GM20431 (cell line): ENCODE results near the gene TF.
"Not testable (repeated sequence)": the region's sequence is repeated elsewhere in the genome, so short reads cannot be mapped to it uniquely, and the experiment has no call there.

Experiments used
- in situ Hi-C: fragments of 300-500 bp; cut with MseI, MboI; formaldehyde crosslinking; loops from one replicate; pipeline ENCODE4 v1.15.0; 2020; ENCODE audit warnings: low sequenced_read_pairs; ENCODE audit not compliant: unreplicated experiment

TF gene

DNA sequence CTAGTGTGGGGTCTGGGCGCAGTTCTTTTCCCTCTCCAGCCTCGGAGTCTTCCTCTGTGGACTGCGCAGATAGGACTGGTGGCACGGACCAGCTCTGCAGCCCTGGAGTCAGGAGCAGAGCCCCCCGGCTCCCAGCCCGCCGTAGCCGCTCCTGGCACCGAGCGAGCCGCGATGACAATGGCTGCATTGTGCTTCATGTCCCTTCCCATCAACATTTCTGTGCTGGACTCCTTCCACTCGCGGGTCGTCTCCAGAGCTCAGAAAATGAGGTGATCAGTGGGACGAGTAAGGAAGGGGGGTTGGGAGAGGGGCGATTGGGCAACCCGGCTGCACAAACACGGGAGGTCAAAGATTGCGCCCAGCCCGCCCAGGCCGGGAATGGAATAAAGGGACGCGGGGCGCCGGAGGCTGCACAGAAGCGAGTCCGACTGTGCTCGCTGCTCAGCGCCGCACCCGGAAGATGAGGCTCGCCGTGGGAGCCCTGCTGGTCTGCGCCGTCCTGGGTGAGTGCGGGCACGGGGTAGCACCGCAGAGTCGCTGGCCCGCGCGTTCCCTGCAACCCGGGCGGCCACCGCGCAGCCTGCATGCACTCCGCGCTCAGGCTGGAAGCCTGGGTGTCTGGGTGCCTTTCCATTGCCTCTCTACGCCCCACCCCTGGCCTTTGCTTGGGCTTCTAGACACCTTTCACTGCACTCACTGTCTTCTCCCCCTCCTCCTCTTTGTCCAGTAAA, at the start of gene TF:
Gene TF, plus strand, starts transcription at position 413 of the 731 bp plus-strand sequence. Its CDS starts 48 bp downstream, at position 461.
- in situ Hi-C loops = no loop called here

DNA sequence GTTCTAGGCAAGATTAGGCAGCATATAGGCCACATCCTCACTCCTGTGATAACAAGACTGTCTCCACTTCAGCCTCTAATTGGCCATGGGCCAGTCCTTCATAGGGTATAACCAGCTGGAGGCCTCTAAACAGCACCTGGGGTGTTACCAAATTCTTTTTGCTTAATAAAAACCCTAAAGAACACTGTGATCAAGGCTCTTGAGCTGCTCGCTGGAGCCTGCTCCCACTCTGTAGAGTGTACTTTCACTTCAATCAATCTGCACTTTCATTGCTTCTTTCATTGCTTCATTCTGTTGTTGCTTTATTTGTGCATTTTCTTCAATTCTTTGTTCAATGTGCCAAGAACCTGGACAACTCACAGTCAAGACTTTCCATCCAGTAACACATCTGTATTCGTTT, 48.2 kb upstream of the TF start:
- in situ Hi-C loops = no loop called here

DNA sequence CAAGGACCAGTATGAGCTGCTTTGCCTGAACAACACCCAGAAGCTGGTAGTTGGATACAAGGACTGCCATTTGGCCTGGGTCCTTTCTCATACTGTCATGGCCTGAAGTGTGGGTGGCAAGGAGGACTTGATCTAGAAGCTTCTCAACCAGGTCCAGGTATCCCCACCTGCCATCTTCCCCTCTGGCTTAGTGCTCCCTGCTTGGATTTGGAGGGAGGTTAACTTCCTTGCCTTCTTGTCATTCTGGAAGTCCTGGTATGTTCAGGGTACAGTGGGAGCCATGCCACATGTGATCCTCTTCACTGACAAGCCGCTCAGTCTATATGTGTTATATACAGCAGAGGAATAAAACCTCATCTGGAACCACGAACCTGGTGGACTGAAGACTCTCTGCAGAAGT, 46.7 kb upstream of the TF start:
- in situ Hi-C loops = no loop called here

DNA sequence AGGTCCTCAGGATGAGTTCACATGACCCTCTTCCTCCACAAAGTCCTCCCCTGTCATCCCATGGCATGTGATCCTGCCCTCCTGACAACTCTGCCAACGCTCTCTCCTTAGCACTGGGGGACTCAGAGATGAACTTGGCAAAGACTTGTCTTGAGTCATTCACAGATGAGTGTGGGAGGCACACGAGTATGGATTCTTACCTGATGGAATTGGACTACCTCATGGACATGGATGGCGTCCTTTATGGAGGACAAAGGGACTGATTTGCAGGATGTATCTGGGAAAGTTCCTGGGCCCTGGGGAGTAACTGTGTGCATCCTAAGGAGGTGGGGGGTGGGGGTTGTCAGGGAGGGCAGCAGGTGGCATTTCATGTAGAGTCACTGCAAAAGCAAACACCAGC, 46.3 kb upstream of the TF start:
- in situ Hi-C loops = no loop called here

DNA sequence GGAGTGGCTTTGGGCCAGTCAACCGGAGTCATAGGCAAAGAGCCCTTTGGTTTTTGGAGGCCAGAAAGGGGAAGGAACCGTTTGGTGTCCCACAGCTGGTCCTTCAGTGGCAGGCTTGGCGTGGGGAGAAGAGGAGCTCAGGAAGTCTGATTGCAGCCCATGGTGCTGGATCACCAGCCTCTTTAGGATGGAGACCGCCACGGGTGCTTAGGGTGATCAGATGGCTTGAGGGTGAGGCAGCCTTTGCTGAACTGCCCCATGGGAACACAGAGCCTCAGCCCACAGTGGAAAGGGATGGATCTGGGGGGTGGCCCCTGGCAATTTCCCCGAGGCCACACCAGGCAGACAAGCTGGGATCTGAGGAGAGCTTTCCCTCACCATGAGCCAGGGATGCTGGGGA, 45.8 kb upstream of the TF start:
- in situ Hi-C loops = no loop called here

DNA sequence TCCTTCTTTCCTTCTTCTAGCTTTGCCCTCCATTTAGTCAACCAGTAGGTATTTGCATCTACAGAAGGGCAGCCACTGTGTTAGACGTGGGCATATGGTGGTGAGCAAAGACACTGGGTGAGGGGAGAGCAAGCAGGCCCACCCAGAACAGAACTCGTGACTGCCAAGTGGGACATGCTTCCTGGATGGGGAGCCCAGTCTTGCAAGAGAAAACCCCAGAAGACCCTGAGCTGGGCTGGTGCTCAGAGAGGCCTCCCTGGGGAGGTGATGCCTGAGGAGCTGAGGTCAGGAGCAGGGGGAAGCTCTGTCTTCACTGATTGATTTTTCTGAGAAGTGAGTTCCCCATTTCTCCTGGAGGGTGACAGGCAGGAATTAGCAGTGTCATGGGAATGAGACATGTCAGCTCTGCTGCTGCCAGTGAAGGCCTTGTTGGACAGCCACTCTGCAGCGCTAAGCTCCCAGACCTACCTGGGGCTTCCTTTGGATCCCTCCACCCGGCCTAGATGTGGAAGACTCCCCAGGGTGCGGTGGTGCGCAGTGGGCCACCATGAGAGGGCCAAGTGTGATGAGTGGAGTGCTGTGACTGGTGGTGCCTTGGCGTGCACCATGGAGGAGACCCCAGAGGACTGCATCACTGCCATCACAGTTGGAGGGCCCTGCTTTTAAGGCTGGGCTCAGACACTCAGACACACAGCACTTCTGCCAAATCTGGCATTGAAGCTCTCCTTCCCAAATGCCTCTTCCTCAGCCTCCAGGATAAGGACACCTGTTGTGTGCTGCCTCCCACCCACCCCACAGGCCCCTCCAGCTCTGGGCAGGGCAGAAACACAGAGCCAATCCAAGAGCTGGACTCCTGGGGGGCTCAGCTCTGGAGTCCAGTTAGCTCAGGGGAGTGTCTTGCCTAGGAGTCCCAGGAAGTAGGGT, 44.5 kb upstream of the TF start:
- in situ Hi-C loops = no loop called here

DNA sequence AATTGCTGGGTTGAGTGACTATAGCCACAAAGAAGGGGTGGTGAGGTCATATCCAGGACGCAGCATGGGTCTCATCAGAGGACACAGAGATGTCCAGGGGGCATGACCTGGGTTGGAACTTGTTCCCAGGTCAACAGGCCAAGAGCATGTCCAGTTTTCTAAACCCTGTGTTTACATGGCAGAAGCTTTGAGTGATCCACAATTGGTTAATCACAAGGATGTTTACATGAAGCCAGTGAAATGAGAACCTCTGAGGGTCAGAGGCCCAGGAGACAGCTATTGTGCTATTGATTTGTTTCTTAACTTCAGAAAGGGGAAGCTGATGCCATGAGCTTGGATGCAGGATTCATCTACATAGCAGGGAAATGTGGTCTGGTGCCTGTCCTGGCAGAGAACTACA, 42.3 kb upstream of the TF start:
- in situ Hi-C loops = no loop called here

DNA sequence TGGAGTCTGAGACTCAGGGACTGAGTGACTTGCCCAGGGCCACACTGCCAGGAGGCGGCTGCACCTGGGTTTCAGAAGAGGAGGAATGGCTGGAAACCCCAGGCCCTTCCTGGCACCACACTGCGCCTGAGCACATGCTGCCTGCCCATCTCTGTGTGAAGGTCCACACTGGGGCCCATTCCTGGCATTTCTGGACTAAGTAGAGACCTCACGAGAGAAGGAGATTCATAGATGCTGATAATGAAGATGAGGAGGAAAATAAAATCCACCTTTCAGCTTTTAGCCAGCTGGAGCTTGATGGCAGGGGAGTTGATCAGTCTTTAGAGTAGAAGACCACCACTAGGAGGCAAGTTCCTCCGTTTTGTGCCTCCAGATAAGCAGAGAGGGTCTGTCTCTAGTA, 40.2 kb upstream of the TF start:
- in situ Hi-C loops = no loop called here

DNA sequence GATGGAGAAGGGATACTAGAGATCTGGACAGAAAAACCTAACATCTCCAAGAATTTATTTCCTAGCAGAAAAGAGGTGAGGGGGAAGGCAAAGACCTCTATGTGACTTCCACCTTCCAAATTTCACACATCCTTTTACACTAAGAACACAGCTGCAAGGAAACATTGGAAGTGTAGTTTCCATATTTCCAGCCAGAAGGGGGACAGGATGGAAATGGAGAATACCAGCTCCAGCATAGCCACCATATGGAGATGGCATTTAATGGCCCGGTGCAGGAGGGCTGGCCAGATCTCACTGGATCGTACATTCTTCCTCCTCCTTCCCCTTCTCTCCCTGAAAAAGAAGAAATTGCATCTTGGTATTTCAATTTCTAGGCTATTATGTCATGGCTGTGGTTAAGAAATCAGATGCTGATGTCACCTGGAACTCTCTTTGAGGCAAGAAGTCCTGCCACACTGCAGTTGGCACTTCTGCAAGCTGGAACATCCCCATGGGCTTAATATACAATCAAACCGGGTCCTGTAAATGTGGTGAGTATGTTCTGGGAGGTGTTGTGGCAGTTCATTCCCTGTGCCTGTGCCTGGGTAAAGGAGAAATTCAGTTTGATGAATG, 36.9 kb upstream of the TF start:
- in situ Hi-C loops = no loop called here

DNA sequence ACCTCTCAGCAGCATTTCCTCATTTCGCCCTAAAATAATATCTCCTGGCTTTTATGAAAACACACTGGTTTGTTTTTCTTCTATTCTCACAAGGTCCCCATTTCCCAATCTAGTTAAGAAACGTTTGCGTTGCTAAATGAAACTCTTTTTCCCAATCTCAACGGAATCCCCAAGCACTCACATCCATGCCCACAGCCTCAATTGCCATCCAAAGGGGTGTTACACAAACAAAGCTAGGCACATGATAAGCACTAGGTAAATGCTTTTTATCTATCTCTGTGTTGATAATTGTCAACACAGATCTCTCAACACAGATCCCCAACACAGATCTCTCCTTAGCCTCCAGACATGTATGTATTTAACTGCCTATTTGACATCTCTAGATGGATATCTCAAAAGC, 35.2 kb upstream of the TF start:
- in situ Hi-C loops = no loop called here

DNA sequence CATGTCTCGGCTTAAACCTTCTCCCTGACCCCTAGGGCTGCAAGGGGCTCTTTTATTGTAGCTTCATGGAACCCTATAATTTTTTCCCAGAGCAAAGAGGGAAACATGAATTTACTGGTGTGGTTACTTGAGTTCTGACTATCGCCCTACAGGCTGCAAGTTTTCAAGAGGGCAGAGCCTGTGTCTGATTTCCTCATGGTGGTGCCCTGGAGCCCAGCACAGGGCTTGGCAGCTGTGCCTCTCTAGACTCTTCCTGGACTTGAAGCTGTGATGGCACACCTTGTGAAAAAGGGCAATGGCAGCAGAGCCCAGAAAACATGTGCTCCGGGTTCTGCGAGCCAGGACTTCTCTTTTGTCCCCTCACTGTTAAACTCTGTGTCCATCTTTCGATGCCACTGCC, 34.2 kb upstream of the TF start:
- in situ Hi-C loops = no loop called here

DNA sequence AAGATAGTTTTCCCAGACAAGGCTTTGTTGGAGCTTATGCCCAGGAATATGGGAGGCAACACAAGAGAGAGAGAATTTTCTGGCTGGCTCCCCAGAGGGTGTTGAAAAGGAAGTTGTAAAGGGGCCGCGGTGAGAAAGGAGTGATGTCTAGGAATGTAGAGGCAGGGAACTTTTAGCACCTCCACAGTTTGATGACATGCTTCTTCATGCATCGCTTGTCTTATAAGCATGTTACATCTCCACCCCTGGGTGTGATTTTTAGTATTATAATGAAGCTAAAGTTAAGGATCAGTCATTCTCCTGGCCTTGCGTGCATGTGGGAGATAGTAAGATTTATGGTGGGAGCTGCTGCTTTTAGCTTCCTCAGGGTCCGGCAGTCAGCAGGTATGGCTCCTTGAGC, 32.8 kb upstream of the TF start:
- in situ Hi-C loops = no loop called here

DNA sequence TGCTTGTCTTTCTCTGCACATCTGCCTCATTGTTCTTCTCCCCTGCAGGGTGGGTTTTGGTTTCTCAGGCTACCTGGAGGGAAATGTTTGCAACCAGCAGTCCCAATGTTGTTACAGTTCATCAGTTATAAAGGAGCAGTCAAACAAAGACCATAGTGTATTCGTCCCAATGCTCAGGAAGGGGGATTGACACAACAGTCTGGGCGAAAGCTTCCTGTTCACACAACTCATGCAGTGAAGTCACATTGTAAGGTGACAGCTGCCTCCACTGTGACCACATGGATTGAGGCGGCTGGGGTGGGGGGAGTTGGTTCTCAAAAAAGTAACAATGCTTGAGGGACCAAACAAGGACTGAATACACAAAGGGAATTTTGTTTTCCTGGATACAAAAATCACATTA, 28.8 kb upstream of the TF start:
- in situ Hi-C loops = no loop called here

DNA sequence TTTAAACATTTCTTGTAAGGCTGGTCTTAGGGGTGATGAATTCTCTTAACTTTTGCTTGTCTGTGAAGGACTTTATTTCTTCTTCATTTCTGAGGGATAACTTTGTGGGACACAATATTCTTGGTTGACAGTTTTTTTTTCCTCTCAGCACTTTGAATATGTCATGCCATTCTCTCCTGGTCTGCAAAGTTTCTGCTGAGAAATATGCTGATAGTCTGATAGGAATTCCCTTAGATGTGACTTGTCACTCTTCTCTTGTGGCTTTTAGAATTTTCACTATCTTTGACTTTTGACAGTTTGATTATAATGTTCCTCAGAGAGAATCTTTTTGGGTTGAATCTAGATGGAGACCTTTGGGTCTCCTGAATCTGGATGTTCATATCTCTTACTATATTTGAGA, 23.3 kb upstream of the TF start:
- in situ Hi-C loops = no loop called here

DNA sequence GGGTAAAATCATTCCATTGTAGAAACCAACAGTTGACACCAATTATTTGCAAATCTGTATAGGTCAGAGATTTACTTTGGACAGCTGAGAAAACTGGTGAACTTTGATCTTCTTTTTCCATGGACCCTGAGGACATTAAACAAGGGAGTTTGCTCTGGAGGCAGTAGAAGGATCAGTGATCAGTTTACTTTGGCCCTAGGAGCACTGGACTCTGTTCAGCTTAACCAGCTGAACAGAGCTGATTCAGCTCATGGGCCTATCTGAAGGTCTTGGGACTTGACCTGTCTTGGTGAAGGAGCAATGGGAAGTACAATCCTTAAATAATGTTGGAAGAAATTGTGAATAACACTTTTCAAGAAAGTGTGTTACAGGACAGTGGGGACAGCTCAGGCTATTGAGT, 15.2 kb upstream of the TF start:
- in situ Hi-C loops = no loop called here

DNA sequence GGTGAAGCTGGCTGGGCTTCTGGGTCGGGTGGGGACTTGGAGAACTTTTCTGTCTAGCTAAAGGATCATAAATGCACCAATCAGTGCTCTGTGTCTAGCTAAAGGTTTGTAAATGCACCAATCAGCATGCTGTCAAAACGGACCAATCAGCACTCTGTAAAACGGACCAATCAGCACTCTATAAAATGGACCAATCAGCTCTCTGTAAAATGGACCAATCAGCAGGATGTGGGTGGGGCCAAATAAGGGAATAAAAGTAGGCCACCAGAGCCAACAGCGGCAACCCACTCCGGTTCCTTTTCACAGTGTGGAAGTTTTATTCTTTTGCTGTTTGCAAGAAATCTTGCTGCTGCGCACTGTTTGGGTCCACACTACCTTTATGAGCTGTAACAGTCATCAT, 14.0 kb upstream of the TF start:
- in situ Hi-C loops = not testable (repeated sequence)

DNA sequence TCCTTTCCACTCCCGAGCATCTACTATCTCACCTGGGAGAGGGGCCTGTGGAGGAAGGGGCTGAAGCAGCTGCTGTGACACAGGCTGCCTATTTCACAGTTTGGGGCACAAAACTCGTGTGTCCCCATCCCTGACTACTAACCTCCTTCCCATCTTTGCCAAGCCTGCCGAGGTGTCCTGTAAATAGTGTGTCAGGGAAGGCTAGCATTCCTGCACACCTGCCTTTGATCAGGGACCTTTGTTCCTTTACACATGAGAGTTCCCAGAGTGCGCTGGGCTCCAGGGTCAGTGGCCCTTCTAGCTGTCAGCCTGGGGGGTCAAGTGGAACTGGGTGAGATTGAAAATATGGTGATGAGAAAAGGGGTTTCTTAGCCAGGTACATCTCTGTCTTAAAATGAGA, 13.0 kb upstream of the TF start:
- in situ Hi-C loops = no loop called here

DNA sequence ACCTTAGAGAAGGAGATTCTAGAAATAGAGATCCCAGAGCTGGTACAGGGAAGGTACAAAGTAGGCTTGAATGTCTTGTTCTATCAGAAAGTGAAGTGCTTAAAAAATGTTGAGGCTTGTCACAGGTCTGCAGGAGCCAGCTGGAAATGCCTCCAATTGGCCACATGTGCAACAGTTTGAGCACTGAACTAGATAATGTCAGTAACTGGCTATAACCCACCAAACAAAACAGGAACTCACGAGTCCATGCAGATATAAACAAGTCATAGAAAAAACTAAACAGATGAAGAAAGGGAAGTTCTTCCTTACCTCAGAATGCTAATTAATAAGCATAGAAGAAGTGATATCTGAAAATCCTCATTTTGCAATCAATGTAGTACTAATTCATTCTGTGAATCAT, 11.9 kb upstream of the TF start:
- in situ Hi-C loops = no loop called here

DNA sequence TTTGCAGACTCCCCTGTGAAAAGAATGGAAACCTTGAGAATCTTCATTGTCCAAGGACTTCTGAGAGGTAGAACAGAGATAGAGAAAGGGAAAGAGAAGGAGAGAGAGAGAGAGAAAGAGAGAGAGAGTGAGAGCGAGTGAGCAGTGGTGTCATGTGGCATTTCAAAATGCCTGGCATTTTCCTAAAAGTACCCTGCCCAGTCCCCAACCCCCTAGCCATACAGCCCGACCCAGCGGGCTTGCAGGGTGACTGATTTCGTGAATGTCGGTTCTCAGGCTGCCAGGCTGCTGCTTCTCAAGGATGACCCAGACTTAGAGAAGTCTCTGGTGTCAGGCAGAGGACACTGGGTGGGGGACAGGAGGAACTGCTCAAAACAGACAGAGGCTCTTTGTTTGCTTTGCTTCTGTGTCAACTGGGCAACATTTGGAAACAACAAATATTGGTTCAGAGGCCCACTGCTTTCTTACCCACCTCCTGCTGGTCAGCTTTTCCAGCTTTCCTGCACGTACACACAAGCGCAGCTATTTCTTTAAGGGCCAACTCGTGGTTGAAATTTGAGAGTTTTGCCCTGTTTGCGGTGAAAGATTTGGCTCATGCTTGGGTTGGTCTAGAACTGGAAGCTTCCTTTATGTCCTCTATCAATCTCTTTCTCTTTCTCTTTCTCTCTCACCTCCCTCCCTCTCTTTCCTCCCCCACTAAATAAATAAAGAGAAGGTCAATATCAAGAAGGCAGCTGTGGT, 3.7 kb upstream of the TF start:
- in situ Hi-C loops = no loop called here

DNA sequence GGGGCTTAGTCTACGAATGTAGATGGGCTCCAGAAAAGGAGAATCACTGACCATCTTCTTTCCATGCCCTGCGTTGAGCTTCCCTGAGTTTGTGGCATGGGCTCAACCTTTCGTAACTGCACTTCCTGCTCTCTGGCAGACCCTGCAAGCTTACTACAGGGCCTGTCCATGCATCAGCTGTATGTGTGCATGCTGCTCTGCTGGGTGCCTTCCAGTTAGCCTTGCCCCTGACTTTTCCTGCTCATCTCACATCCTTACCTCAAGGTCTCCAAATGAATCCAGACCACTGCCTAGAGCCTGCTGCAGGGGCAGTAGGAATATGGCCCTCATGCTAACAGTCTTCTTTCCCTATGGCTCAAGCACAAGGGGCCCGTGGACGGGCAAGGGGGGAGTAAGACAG, 2.0 kb upstream of the TF start:
- in situ Hi-C loops = no loop called here
